ENCODE results near the gene MRE11.

DNA sequence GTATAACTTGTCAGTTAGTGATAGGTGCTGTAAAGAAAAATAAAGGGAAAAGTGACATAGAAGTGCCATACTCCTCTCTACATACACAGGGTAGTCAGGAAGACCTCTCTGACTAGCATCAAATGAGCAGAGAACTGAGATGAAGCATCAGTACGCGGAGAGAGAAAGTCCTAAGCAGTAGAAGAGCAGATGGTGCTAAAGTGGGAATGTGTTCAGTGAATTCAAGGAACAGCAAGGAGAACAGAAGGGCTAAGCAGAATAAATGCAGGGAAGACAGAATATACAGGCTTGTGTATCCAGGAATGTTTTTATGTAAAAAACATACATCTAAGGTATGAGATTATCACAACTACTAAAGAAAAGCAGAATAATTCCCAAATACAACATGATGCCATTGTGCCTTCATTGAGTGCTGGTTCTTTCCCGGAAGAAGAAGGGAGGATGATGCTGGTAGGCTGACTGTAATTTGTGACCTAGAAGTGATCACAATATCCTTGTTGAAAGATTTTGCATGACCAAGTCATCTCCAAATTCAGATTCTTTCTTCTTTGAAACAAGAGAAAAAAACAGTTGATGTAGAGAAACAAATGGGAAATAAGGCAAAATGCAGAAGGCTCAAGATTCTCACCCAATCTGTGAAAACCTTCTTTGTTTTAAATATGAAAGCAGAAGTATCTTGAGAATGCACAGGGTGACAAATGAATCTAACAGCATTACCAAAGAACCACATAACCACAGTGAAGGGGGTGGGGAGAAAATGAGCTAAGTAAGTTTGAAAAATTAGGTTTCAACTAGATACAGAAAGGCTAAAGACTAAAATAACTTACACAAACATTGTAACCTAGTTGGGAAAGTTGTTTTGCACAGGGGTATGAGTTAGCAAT is 20.5 kb downstream of the MRE11 start:
- TF ChIP-seq, protein P1, sequence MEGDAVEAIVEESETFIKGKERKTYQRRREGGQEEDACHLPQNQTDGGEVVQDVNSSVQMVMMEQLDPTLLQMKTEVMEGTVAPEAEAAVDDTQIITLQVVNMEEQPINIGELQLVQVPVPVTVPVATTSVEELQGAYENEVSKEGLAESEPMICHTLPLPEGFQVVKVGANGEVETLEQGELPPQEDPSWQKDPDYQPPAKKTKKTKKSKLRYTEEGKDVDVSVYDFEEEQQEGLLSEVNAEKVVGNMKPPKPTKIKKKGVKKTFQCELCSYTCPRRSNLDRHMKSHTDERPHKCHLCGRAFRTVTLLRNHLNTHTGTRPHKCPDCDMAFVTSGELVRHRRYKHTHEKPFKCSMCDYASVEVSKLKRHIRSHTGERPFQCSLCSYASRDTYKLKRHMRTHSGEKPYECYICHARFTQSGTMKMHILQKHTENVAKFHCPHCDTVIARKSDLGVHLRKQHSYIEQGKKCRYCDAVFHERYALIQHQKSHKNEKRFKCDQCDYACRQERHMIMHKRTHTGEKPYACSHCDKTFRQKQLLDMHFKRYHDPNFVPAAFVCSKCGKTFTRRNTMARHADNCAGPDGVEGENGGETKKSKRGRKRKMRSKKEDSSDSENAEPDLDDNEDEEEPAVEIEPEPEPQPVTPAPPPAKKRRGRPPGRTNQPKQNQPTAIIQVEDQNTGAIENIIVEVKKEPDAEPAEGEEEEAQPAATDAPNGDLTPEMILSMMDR (IDR thresholded peaks at IDR 0.05), result no peak
- no peak for TF ChIP-seq POLR2A (IDR thresholded peaks at IDR 0.05)
